GM18870 (cell line): ENCODE measurements around the gene CCRL2.

Experiments used
- ATAC-seq: cut with Tn5 transposase; IDR thresholded peaks from one replicate; pipeline ENCODE4 v1.9.1; 2021; ENCODE audit warnings: moderate library complexity; ENCODE audit not compliant: unreplicated experiment

CCRL2 gene

DNA sequence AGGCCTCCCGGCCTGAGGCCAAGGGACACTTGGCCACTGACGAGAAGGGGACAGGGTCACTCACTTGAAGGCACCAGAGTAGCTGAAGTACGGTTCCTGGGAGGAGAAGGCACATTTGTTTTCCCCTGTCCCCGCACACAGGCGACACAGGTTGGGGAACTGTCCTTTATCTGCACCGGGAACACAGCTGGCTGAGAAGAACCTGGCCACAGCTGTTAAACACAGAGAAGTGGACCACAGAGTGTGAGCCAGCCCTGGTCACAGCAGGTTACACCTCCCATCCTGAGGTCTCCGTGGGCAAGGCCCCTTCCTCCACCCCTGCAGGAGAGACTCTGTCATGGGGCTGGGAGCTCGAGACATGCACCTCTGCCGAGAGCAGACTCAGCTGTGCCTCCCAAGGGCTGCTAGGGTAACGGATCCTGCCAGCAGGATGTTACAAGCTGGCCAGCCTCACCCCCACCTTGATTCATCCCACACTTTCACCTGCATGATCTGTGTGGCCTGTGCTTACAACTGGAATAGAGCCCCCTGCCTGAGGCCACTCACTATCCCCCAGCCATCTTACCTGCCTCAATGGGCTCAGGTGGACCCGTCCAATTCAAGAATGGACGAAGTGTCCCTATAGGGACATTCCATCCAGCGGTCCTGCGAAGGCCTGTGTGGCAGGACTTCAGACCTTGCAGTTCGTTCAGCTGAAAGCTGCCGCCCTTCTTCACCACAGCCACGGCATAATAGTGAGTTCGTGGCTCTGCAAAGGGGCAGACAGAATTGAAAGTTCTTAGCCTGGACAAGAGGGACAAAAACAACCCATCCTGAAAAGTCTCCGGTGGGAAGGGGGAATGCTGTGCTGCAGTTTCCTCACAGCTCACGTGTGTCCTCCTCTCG, 48.4 kb downstream of the CCRL2 start:
- no peak for ATAC-seq

GRCh38 chr3:46456118-46456517, 49.1 kb downstream of the CCRL2 start:
- no peak for ATAC-seq
